Stimulated activated CD8-positive, alpha-beta memory T cell treated with anti-CD3 and anti-CD28 coated beads, Interleukin-7, amount 100 ng/mL, for 24 hours (primary cell): ENCODE measurements around the gene PHGDH.
"Not testable (repeated sequence)": the region's sequence is repeated elsewhere in the genome, so short reads cannot be mapped to it uniquely, and the experiment has no call there.

Experiments
- DNase-seq: peaks from one replicate; pipeline ENCODE4 v3.0.0-alpha.2; 2020; ENCODE audit warnings: low read depth

Gene PHGDH

DNA sequence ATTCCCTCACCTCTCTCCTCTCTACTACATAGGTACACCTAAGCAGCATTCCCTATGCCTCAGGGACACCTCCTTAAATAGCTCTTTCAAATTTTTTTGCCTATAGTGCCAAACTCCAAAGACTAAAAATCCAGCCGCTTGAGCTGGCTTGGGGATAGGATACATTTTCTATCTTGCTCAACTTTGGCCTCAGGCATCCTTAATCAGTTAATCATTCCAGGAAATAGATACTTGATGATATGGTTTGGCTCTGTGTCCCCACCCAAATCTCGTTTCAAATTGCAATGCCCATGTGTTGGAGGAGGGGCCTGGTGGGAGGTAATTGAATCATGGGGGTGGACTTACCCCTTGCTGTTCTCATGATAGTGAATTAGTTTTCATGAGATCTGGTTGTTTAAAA, 11.4 kb upstream of the PHGDH start:
- DNase-seq: no peak

DNA sequence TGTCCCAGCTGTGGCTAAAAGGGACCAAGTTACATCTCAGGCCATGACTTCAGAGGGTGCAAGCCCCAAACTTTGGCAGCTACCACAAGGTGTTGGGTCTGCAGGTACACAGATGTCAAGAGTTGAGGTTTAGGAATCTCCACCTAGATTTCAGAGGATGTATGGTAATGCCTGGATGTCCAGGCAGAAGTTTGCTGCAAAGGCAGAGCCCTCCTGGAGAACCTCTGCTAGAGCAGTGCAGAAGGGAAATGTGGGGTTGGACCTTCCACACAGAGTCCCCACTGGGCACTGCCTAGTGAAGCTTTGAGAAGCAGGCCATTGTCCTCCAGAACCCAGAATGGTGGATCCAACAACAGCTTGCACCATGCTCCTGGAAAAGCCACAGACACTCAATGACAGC, 10.1 kb upstream of the PHGDH start:
- no peak for DNase-seq

DNA sequence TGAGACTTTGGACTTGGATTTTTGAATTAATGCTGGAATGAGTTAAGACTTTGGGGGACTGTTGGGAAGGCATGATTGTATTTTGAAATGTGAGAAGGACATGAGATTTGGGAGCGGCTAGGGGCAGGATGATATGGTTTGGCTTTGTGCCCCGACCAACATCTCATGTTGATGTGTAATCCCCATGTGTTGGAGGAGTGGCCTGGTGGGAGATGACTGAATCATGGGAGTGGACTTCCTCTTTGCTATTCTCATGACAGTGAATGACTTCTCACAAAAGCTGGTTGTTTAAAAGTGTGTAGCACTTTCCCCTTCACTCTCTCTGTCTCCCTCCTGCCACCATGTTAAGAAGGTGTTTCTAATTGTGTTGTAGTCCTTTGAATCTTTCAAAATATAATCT, 9.3 kb upstream of the PHGDH start:
- DNase-seq: no peak

DNA sequence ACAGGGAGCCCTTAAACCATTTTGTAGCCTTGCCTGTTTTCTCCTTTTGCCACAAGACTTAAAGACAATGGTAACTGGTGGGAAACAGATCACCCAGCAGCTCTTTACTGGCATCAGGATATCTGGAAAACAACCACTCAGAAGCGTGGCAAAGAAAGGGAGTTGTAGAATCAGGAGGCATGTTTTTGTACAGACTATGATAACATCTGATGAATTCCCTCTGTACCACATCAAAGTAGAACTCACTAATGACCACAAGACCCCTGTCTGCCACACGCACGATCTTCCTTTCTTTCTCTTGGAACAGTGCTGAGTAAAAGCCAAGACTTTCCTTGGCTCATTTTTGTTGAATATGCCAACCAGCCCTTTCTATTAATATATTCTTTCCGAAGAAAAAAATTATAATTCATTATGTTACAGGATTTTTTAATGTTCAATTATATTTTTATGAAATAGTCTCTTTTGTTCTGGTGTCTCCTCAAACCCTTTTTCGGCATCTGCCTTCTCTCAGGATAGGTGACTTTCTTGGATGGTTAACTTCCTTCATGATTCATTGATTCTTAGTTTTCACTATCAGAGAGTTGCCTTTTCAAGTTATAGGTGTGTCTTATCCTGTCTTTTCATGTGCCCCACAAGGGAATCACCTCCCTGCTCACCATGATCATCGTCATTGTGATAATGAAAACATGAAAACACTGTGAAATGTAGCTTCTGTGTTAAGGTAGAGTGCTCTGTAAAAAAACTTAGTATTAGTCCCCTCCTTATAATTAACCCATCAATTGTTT, 7.9 kb upstream of the PHGDH start:
- DNase-seq: no peak

DNA sequence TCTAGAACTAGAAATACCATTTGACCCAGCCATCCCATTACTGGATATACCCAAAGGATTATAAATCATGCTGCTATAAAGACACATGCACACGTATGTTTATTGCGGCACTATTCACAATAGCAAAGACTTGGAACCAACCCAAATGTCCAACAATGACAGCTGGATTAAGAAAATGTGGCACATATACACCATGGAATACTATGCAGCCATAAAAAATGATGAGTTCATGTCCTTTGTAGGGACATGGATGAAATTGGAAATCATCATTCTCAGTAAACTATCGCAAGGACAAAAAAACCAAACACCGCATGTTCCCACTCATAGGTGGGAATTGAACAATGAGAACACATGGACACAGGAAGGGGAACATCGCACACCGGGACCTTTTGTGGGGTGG, 5.1 kb upstream of the PHGDH start:
- not testable (repeated sequence) for DNase-seq

DNA sequence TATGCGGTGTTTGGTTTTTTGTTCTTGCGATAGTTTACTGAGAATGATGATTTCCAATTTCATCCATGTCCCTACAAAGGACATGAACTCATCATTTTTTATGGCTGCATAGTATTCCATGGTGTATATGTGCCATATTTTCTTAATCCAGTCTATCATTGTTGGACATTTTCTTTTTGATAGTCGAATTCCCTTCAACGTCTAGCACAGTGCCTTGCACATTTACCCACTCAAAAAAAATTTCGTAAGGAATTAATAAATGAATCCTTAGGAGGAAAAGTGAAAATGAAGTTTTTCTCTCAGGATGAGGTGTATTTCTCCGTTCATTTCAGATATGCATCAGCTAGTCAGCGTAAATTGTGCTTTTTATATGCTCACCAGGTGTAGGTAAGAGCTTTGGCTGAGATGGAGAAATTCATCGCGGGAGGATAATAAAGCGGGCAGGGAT, 354 bp upstream of the PHGDH start:
- DNase-seq: not testable (repeated sequence)

DNA sequence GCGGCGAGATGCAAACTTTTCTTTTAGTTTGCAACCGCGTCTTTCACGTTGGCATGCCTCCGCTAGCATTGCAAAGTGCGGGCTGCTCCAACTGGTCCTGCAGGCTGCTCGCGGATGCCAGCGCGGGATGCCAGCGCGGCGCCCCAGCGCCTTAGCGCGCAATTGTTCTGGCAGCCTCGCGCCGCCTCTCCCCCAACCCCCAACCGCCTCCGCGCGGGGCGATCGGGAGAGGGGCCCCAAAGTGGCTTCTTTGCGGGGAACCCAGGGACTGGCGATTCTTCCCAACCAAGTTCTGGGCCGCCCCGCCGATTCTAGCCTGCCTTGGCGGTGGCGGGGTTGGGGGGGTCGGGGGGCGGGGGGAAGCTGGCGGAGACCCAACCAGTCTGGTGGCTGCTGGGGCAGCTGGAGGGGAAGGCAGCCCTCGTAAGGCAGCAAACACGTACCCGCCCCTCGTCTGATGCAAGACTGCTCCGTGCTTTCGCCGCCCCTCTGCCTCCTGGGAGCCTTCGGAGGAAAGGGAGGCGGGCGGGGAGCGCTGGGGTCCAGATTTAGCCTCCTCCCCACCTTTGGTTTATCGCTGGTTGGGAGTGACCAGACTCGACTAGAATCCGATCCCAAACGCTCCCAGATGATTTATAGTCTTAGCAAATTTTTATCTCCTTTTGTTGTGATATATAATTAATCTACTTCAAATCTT, 756 bp downstream of the PHGDH start:
- DNase-seq: peak; percentile 35

DNA sequence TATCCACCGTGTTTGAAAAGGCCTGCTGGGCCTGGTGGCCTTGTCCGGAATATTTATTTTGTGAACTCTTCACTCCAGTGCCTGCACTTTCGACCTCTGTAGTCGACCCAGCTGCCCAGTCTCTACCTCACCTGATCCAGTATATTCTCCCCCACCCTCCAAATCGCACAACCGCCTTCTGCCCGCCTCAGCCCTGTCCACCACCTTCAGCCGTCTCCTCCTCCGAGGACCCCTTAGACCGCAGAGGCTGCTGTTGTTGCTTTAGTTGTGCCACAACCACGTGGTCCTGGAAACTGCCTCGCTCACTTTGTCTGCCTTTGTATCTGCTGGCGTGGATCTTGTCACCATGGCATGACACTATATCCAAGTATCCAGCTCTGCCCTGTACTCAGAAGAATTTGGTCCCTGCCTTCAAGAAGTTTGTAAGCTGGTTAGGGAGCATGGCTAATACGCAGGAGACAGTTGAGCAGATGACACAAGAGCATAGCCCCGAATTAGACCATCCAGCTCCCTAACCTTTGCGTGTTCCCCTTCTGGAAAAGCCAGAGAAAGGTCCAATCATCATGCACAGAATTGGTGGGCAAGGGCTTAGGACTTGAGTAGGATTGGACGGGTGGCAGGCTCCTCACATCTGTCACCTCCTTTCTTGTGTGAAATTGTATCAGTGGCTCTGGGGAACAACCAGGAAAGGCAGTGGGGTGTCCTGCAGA, 1.5 kb downstream of the PHGDH start:
- DNase-seq: no peak

DNA sequence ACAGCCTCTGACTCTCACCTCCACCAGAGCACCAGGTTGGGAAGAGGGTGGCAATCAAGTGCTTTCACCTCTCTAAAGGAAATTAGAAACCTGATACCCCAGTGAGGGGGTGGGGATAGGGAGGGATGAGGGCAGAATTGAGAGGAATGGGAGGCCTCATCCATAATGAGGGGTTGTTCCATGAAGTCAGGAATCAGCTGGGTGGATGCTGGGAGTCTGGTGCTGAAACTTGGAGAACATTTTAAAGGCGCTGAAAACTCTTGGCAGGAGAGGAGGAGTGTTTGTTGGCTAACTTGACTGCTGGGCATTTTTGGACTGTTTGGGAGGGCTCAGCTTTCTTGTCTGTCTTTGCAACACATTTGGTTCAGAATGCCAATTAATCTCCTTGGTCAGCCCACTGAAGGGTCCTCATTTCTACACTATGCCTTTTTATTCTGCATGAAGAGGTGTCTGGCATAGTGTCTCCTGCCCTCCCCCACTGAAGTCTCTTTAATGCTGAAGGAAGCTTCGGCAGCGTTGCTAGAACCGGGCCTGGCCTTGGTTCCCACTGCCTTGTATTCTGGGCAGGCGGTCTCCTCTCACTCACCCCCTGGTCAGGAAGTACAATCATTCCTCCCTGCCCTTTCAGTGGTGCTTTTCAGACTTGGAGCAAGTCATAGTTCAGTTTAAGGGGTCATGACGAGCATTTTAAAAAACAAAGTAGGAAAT, 2.2 kb downstream of the PHGDH start:
- DNase-seq: no peak

DNA sequence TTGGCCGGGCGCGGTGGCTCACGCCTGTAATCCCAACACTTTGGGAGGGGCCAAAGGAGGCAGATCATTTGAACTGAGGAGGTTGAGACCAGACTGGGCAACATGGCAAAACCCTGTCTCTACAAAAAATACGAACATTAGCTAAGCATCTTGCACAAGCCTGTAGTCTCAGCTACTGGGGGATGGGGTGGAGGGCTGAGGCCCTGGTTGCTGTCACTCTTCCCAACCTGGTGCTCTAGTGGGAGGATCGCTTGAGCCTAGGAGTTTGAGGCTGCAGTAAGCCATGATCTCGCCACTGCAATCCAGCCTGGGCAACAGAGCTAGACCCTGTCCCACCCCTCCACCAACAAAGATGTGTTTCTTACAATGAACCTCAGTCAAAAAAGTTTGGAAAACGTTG, 2.8 kb downstream of the PHGDH start:
- DNase-seq: no peak

DNA sequence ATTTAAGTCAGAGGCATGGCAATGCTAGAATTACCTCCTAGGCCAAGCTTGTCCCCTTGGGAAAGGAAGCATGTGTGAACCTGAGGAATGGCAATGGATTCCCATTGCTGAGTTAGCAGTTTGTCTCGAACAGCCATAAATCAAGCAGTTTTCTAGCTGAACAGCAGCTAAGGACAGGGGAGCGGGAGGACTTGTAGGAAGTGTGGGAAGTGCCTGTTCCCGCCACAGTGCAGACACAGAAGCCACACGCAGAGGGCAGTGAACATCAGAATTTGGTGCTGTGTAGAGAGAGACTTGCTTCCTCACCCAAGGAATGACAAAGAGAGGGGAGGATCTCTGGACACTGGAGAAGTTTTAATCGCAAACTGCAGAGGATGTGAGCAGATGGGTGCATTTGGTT, 3.8 kb downstream of the PHGDH start:
- no peak for DNase-seq

DNA sequence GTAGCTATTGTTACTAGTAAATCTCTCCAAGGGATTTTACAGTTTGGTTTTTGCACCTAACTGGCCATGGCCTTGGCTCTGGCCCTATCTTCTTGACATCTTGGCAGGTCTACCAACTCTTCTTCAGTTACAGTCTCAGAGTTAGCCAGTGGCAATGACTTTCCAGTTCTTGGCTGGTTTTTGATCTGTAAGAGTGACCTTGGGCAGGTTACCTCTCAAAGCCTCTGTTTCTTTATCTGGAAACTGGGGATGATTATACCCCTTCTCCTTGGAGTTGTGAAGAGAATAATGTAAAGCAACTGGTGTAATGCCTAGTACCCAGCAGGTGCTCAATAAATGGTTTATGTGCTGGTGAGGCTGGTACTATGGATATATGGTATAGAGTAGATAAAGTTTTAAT, 6.7 kb downstream of the PHGDH start:
- no peak for DNase-seq

DNA sequence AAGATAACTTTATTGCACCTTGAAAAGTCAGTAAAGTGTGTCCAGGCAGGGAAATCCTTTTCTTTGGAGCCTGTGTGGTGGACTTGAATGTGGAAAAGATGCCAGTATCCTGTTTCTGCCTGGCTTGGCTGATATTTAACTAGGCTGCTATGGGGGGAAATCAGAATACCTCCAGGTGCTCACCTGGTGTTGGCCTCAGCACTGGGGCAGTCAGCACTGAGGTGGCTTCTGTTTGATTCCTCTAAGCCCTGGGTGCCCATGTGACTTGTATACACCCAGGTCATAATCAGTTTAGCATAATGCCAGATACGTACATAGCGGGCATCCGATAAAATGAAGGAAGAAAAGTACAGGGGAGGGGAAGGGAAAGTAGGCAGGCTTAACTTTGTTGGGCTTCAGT, 7.2 kb downstream of the PHGDH start:
- DNase-seq: no peak

DNA sequence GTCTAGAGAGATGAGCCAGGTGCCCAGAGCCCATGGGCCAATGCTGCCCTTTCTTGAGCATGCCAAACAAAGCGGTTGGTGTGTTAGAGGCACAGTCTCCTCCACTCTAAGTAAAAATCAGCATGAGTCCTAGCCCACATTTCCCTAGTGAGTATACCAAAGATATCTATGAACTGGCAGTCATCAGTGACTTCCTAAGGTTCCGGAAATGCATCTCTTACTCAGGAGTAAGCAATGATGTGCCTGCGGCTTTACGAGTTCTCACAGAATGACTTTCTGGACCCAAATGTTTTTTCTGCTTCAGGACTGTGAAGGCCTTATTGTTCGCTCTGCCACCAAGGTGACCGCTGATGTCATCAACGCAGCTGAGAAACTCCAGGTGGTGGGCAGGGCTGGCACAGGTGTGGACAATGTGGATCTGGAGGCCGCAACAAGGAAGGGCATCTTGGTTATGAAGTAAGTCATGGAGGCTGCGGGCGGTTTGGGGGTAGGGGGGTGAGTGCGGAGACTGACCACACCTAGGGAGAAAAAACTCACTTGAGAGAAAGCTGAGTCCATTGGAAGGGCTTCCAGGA, 9.2 kb downstream of the PHGDH start:
- DNase-seq: no peak

DNA sequence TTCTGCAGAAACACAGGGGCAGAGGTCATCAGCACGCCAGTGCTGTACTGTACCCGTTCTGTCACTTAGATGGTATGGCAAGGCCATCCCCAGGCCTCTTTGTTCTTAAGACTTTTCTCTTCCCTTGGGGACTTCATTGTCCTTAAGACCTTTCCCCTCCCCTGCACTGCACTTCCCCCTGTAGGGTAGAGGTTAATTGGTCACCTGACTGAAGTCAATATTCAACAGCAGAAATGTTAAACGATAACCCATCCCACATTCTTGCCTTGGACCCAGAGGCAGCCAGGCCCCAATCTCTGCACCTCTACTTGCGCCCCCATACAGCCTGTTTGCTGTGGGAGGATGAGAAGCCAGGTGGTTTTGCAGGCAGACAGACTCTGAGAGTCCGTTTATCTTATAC, 10.2 kb downstream of the PHGDH start:
- DNase-seq: no peak

DNA sequence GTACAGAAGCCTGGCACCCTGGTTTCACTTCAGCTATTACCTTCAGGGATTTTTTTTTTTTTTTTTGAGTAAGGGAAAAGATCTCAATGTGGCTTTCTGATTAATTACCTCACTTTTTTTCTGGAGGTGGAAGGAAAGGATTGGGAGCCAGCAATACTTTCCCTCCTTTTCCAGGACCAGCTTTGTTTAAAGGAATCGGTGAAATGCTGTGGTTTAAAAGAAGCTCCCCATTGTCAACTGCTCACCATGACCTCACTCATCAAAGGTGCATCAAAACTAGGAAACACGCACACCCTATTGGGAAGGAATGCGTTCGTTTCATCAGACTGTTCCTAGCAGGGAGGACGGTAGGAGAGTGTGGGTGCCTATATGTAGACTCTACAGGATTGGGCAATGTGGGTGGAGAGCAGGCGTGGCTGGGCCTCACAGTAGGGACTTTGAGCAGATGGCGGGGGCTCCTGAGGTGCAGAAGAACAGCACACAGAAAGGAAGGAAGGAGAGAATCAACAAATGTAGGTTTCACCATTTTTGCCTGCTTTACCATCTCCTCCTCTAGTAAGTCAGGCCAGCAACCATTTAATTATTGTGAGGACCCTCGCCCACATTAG, 13.0 kb downstream of the PHGDH start:
- DNase-seq: no peak

DNA sequence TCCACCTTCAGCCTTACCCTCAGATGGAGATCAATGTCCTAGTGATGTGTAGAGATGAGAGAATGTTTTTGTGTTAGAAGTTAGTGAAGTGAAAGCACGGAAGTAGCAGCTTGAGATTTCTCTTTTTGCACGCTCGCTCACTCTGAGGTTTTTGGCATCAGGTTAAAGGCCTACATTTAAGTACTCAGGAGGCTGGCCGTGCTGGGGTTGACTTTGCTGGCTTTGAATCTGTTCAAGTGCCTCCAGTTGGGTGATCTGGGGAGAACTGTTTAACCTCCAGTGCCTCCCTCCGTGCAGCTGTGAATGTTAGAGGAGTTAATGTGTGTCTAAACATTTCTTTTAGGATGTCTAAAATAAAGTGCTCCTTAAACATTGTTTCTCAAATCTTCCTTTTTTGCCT, 13.9 kb downstream of the PHGDH start:
- DNase-seq: no peak

DNA sequence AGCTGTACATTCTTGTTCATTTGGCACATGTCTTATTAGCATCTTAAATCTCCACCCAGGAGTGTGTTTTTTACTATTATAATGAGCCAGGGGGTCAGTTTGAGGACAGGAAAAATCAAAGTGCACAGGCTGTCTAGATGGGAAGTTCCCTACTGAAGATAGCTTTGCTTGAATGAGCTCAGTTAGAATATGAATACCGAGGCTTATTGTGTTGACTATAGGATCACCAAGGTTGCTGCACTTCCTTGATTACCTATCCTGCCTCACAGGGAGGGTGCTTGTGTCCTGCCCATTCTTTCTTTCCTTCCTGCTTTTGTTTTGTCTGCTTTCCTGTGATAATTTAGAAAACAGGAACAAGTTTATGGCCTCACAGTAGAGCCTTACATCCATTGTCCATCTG, 16.3 kb downstream of the PHGDH start:
- DNase-seq: no peak

DNA sequence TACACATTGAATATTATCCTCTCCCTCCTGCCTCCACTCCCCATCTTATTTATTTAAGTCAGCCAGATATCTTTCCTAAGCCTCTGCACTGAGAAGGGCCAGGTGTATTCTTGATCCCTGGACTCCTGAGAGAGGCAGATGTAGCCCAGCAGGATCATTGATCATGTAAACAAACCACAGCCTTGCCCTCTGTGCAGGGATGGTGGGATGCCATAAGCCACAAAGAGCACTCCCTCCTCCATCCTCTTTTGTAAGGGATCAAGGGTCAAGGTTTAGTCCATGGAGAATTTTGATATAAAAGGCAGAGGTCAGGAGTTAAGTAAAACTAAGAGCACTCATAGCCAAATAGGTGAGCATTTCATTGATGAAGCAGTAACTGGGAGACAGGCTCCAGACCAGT, 17.3 kb downstream of the PHGDH start:
- no peak for DNase-seq

DNA sequence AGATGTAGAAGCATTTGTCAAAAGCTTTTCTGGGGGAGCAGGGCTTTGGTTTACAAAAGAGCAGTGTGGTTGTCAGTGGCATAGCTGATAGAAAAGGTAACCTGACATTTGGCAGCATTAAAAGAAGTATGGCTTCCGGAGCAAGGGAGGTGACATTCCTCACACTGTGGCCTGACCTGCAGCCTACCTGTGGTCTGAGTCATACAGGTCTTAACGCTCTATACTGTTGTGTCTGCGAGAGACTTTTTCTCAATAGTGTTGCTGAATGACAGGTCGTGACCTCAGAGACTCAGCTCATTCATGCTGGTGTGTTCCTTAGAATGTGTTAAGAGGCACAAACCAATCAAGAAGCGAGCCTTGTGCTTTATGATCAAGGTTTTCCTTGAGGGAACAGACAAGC, 19.3 kb downstream of the PHGDH start:
- DNase-seq: no peak

DNA sequence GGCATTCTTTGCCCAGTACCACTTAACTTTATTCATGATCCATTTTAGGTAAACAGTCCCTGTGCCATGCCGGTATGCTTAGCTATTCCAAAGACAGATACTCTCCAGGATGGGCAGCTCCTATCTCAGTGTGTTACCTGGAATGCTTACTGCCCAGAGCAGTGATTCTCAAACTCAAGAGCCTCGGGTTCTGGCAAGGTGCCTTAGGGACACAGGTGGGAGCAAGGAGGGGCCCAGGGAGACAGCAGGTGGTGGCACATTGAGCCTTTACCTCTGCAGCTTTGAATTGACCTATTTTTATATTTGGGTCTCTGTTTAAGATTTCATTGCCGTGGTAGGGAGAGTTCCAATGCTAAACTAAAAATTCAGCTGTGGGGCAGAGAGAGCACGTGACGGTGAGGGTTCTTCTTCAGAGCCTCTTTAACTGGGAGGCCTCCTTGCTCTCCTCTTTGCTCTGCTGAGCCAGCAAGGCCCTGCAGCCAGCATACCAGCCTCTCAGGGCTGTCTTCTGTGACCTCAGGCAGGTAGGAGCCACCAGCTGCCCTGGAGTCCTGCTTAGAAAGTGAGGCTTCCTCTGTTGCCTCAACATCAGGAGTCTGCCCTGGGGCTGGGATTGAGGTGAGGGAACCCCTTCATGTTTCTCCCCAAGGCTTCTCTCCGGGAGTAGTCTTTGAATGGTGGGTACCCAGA, 20.2 kb downstream of the PHGDH start:
- DNase-seq: no peak
